ENCODE data around the gene YTHDF2.
"Not testable (repeated sequence)": the region's sequence is repeated elsewhere in the genome, so short reads cannot be mapped to it uniquely, and the experiment has no call there.

YTHDF2 gene

GRCh38 chr1:28775121-28775942 lies 38.6 kb downstream of the YTHDF2 start:
- H3K4me3 Mint-ChIP-seq: peak overlapping the region; percentile 75
- H3K9me3 Mint-ChIP-seq: no peaks in the 10 kb centered on the region
- H3K4me1 Mint-ChIP-seq (ENCODE audit: low read depth): peaks cover 46% of the 10 kb centered on the region
- H3K27me3 Mint-ChIP-seq: no peaks in the 10 kb centered on the region
- intact Hi-C loops (cut with micrococcal nuclease): no loop called here
- peaks cover 18% of the 10 kb centered on the region for H3K36me3 Mint-ChIP-seq (ENCODE audit: low read depth)
- H3K27ac Mint-ChIP-seq: peak overlapping the region; percentile 58

GRCh38 chr1:28776341-28776740 lies 39.6 kb downstream of the YTHDF2 start:
- H3K4me1 Mint-ChIP-seq (ENCODE audit: low read depth): peaks cover 49% of the 10 kb centered on the region
- no peak overlapping the region for H3K27ac Mint-ChIP-seq
- H3K4me3 Mint-ChIP-seq: no peak overlapping the region
- peaks cover 8% of the 10 kb centered on the region for H3K36me3 Mint-ChIP-seq (ENCODE audit: low read depth)
- intact Hi-C loops (cut with micrococcal nuclease): no loop called here
- no peaks in the 10 kb centered on the region for H3K9me3 Mint-ChIP-seq
- H3K27me3 Mint-ChIP-seq: no peaks in the 10 kb centered on the region

DNA sequence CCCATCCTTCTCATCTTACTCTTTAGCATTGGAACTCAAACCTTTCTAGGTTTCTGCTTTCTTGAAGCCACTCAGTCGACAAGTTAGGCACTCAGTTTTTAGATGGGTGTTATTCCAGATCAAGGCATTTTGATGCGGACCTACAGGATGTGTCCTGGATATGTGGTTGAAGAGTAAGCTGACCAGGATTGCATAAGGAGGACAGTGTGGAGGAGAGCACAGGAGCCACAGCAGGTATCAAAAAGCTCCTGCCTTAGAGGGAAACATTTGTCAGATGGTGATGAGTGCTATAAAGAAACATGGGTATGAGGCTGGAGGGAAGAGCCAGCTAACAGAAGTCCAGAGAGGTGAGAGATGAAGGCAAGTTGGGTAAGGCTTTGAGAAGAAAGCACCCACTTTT lies 41.3 kb downstream of the YTHDF2 start:
- intact Hi-C loops (cut with micrococcal nuclease): no loop called here
- Mint-ChIP-seq H3K27ac (no peak overlapping the region), H3K27me3 (no peaks in the 10 kb centered on the region), H3K4me3 (no peak overlapping the region), H3K4me1 (ENCODE audit: low read depth) (peaks cover 58% of the 10 kb centered on the region), H3K36me3 (ENCODE audit: low read depth) (peaks cover 7% of the 10 kb centered on the region), H3K9me3 (no peaks in the 10 kb centered on the region)

- peak overlapping the region; percentile 69 for H3K27ac Mint-ChIP-seq
- peaks cover 46% of the 10 kb centered on the region for H3K4me1 Mint-ChIP-seq (ENCODE audit: low read depth)
- no peaks in the 10 kb centered on the region for H3K27me3 Mint-ChIP-seq
- H3K9me3 Mint-ChIP-seq: no peaks in the 10 kb centered on the region
- no peaks in the 10 kb centered on the region for H3K36me3 Mint-ChIP-seq (ENCODE audit: low read depth)
- no peak overlapping the region for H3K4me3 Mint-ChIP-seq
- intact Hi-C loops (cut with micrococcal nuclease): no loop called here
Measured at GRCh38 chr1:28779751-28780408, 43.1 kb downstream of the YTHDF2 start.

DNA sequence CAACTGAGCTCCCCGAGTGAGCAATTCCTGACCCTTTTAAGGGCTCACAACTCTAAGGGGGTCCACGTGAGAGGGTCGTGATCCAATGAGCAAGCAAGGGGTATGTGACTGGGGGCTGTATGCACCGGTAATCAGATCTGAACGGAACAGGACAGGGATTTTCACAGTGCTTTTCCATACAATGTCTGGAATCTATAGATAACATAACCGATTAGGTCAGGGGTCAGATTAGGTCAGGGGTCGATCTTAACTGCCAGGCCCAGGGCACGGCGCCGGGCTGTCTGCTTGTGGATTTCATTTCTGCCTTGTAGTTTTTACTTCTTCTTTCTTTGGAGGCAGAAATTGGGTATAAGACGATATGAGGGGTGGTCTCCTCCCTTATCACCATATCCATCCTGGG lies 44.6 kb downstream of the YTHDF2 start:
- Mint-ChIP-seq H3K4me1 (ENCODE audit: low read depth) (peaks cover 51% of the 10 kb centered on the region), H3K27me3 (no peaks in the 10 kb centered on the region), H3K27ac (no peak overlapping the region), H3K36me3 (ENCODE audit: low read depth) (no peaks in the 10 kb centered on the region), H3K9me3 (no peaks in the 10 kb centered on the region), H3K4me3 (no peak overlapping the region)
- intact Hi-C loops (cut with micrococcal nuclease): no loop called here

GRCh38 chr1:28782011-28782410 lies 45.3 kb downstream of the YTHDF2 start:
- no peak overlapping the region for H3K27ac Mint-ChIP-seq
- H3K4me1 Mint-ChIP-seq (ENCODE audit: low read depth): peaks cover 51% of the 10 kb centered on the region
- intact Hi-C loops (cut with micrococcal nuclease): no loop called here

DNA sequence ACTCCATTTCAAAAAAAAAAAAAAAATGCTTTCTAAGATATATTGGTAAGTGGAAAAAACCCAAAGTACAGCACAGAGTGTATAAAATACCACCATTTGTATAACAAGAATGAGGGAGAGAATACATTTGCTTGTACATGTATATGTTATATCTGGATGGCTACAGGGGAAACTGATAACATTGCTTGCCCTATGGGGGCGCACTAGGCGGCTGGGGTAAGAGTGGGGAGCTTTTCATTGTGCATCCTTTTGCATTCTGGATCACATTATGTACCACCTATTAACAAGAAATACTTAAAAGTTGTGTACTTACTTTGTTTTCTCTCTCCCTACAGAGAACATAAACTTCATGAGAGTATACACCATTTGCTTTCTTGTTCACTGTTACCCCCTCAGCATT lies 46.6 kb downstream of the YTHDF2 start:
- Mint-ChIP-seq H3K36me3 (ENCODE audit: low read depth) (no peaks in the 10 kb centered on the region), H3K9me3 (no peaks in the 10 kb centered on the region), H3K4me3 (no peak overlapping the region), H3K27me3 (peaks cover 2% of the 10 kb centered on the region), H3K27ac (no peak overlapping the region), H3K4me1 (ENCODE audit: low read depth) (peaks cover 48% of the 10 kb centered on the region)
- intact Hi-C loops (cut with micrococcal nuclease): no loop called here

More at GRCh38 chr1:28782011-28782410, 45.3 kb downstream of the YTHDF2 start:
- Mint-ChIP-seq H3K36me3 (ENCODE audit: low read depth) (no peaks in the 10 kb centered on the region), H3K9me3 (no peaks in the 10 kb centered on the region), H3K27me3 (peaks cover 1% of the 10 kb centered on the region), H3K4me3 (no peak overlapping the region)

DNA sequence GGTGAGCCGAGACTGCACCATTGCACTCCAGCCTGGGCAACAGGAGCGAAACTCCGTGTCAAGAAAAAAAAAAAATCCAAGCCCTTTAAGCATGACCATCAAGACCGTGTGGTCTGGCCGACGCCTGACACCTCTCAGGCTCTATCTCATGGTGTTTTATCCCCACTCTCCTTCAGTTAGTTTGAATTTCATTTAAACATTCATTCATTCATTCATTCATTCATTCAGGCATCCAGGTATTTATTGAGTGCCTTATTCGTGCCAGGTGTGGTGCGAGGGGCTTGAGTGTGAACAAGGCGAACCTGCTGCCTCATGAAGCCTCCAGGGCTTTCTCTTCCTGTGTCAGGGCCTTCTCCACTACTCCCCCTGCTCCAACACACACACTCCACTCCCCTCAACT lies 52.7 kb downstream of the YTHDF2 start:
- Mint-ChIP-seq H3K9me3 (no peaks in the 10 kb centered on the region), H3K27ac (no peak overlapping the region), H3K27me3 (peaks cover 4% of the 10 kb centered on the region), H3K4me1 (ENCODE audit: low read depth) (peaks cover 11% of the 10 kb centered on the region), H3K4me3 (no peak overlapping the region), H3K36me3 (ENCODE audit: low read depth) (no peaks in the 10 kb centered on the region)
- intact Hi-C loops (cut with micrococcal nuclease): loop anchor here (5.0 kb wide), 1 partner anchor 243 kb away; no protein-coding TSS in a partner anchor

GRCh38 chr1:28789816-28790215 lies 53.1 kb downstream of the YTHDF2 start:
- Mint-ChIP-seq H3K9me3 (no peaks in the 10 kb centered on the region), H3K27me3 (peaks cover 4% of the 10 kb centered on the region), H3K27ac (no peak overlapping the region), H3K36me3 (ENCODE audit: low read depth) (no peaks in the 10 kb centered on the region), H3K4me1 (ENCODE audit: low read depth) (peaks cover 11% of the 10 kb centered on the region), H3K4me3 (no peak overlapping the region)
- intact Hi-C loops (cut with micrococcal nuclease): loop anchor here (5.0 kb wide), 1 partner anchor 242 kb away; no protein-coding TSS in a partner anchor

DNA sequence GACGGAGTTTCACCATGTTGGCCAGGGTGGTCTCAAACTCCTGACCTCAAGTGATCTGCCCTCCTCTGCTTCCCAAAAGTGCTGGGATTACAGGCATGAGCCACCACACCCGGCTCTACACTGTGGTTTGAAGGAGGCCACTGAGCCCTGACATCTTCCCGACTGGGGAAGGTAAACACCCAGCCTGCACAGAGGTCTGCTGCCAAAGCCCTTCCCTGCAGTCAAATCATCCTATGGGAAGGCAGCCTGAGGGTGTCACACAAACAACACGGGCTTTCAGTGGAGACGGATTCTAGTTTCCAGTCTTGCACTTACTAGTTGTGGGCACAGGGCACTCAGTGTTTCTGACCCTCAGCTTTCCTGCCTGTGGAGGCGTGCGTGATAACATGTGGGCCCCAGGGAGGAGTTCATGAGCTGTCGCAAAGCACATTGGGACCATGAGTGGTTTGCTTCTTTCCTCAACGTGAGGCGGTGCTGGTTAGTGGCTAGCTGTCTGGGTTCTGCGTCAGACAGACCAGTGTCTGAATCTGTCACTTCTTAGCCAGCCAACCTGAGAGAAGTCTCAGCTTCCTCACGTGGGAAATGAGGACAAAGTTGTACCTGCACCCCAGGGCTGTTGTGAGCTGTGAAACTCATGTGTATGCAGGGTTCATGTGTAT lies 53.8 kb downstream of the YTHDF2 start:
- H3K4me1 Mint-ChIP-seq (ENCODE audit: low read depth): peaks cover 4% of the 10 kb centered on the region
- no peaks in the 10 kb centered on the region for H3K36me3 Mint-ChIP-seq (ENCODE audit: low read depth)
- no peak overlapping the region for H3K4me3 Mint-ChIP-seq
- intact Hi-C loops (cut with micrococcal nuclease): no loop called here
- H3K27me3 Mint-ChIP-seq: peaks cover 4% of the 10 kb centered on the region
- no peaks in the 10 kb centered on the region for H3K9me3 Mint-ChIP-seq
- no peak overlapping the region for H3K27ac Mint-ChIP-seq

DNA sequence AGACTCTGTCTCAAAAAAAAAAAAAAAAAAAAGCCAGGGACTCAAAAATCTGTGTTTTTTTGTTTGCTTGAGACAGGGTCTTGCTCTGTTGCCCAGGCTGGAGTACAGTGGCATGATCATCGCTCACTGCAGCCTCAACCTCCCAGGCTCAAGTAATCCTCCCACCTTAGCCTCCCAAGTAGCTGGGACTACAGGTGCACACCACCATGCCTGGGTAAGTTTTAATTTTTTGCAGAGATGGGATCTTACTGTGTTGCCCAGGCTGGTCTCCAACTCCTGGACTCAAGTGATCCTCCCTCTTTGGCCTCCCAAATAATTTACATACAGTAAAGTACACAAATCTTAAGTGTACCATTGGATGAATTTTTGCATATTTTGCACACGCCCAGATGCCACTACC lies 55.2 kb downstream of the YTHDF2 start:
- H3K9me3 Mint-ChIP-seq; intact Hi-C loops (cut with micrococcal nuclease); H3K27ac Mint-ChIP-seq; H3K36me3 Mint-ChIP-seq (ENCODE audit: low read depth); H3K4me3 Mint-ChIP-seq; H3K4me1 Mint-ChIP-seq (ENCODE audit: low read depth); H3K27me3 Mint-ChIP-seq: not testable (repeated sequence)

DNA sequence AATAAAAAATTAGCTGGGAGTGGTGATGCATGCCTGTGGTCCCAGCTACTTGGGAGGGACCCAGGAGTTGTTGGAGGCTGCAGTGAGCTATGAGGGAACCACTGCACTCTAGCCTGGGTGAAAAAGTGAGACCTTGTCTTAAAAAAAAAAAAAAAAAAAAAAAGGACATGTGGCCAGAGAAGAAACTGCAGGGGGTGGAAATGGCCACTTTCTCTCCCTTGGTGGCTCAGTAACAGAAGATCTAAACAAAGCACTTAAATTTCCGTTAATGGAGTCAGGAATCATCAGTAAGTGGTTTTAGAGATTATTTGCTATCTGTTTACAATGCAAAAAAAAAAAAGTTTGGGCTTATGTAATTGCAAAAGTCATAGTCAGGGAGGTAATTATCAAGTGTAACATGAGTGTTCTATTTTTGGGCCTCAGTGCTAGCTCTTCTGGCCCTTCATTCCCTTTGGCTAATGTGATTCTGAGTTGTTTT lies 55.9 kb downstream of the YTHDF2 start:
- no peaks in the 10 kb centered on the region for H3K9me3 Mint-ChIP-seq
- H3K4me3 Mint-ChIP-seq: no peak overlapping the region
- no peaks in the 10 kb centered on the region for H3K4me1 Mint-ChIP-seq (ENCODE audit: low read depth)
- intact Hi-C loops (cut with micrococcal nuclease): no loop called here
- no peaks in the 10 kb centered on the region for H3K36me3 Mint-ChIP-seq (ENCODE audit: low read depth)
- peaks cover 8% of the 10 kb centered on the region for H3K27me3 Mint-ChIP-seq
- H3K27ac Mint-ChIP-seq: no peak overlapping the region

- H3K9me3 Mint-ChIP-seq; H3K27me3 Mint-ChIP-seq; H3K4me1 Mint-ChIP-seq (ENCODE audit: low read depth); H3K4me3 Mint-ChIP-seq; H3K27ac Mint-ChIP-seq; H3K36me3 Mint-ChIP-seq (ENCODE audit: low read depth); intact Hi-C loops (cut with micrococcal nuclease): not testable (repeated sequence)
Measured at GRCh38 chr1:28794582-28794981, 57.8 kb downstream of the YTHDF2 start.
